GM21529 (cell line): ENCODE measurements around the gene GMPR.
"Not testable (repeated sequence)": the region's sequence is repeated elsewhere in the genome, so short reads cannot be mapped to it uniquely, and the experiment has no call there.

ENCODE experiments used
- ATAC-seq: cut with Tn5 transposase; IDR thresholded peaks from one replicate; pipeline ENCODE4 v1.9.1; 2021; ENCODE audit not compliant: unreplicated experiment

GMPR gene

DNA sequence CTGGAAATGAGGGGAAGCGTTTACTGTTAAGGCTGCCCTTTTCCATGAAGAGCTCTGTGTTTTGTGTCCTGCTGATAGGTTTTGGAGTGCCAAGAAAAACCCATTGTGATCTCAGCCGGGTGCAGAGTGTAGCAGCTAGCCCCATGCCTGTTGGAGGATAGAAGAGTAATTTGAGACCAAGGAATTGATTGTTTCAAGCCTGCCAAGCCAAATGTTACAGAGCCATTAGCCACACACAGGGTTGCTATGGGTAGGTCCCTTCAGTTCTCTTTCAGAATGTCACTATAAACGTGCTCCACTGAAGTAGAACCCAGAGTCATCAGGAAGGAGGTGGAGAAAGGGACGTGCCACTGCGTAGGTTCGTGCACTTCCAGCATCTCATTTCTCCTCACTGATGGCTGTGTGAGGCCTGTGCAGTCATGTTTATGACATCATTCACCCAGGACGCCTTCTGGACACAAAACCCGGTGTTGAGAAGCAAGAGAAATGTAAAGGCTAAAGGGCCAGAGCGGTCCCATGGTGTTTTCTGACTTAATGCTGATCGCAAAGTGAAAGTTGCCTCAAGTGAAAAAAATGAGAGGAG is 6.6 kb downstream of the GMPR start:
- no peak for ATAC-seq

GRCh38 chr6:16248271-16248853 is 10.0 kb downstream of the GMPR start:
- ATAC-seq, result no peak

DNA sequence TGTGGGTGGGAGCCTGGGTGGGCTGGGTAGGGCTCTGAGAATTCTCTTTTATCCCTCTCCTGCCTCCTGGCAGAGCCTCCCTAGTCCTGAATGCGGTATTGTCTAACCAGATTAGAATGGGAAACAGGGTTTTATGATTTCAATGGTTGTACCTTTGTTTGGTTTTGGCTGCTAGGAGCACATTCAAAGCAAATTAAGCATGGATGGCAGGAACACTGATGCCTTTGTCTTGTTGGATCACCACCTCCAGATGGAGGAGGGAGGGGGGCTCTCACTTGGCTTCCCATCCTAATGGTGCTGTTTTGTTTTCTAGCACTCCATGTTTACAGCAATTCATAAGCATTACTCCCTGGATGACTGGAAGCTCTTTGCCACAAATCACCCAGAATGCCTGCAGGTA is 11.6 kb downstream of the GMPR start:
- ATAC-seq, result no peak

- ATAC-seq, result no peak
Measured at GRCh38 chr6:16251706-16252105, 13.3 kb downstream of the GMPR start.

DNA sequence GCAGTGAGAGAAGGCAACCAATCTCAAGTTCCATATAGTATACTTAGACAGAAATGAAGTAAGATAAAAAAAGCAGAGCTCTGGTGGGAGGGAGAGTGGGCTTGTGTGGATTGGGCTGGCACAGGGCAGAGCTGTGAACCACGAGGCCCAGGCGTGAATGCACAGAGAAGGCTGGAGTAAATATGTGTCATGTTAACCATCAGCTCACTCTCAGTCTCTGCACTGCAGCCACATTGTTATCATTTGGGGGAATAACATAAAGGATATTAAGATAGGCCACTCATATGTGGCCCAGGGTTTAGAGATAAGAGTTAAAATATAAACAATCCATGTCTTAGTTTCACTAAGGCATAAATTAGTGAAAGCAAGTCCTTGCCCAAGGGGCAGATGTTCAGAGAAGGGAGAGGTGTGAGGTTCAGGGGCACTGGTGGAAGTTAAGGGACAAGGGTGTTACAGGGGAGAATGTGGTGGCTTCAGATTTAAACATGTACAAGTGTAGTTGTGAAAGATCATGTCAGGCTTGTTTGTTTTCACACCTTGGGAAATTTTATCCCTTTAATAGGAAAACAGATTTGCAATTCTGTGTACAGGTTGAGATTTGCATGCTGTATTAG is 14.4 kb downstream of the GMPR start:
- no peak for ATAC-seq

- ATAC-seq, result no peak
Measured at GRCh38 chr6:16253399-16254144, 15.2 kb downstream of the GMPR start.

DNA sequence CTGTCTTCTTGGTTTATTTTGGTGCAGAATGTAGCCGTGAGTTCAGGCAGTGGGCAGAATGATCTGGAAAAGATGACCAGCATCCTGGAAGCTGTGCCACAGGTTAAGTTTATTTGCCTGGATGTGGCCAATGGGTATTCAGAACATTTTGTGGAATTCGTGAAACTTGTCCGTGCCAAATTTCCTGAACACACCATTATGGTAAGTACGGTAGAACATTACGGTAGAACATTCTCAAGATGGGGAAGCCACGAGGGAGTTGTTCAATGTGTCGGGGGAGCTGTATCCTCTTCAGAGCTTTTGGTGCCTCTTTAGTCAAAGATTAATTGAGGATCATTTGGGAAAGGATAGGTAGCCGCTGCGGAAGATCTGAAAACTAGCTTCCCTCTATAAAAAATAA is 16.1 kb downstream of the GMPR start:
- no peak for ATAC-seq

DNA sequence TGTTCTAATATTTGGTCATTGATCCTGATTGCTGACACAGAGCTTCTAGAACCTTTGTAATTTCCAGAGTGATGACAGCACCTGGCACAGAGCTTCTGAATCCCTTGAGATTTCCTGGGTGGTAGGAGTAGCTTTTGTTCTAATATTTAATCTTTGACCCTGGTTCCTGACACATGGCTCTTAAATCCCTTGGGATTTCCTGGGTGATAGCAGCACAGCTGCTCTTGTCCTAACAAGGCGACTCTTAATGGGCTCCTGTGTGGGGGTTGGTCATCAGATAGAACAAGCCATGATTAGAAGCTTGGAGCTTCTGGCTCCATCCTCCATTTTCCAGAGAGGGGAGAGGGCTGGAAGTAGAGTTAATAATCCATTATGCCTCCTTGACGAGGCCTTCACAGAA is 18.4 kb downstream of the GMPR start:
- ATAC-seq, result no peak

DNA sequence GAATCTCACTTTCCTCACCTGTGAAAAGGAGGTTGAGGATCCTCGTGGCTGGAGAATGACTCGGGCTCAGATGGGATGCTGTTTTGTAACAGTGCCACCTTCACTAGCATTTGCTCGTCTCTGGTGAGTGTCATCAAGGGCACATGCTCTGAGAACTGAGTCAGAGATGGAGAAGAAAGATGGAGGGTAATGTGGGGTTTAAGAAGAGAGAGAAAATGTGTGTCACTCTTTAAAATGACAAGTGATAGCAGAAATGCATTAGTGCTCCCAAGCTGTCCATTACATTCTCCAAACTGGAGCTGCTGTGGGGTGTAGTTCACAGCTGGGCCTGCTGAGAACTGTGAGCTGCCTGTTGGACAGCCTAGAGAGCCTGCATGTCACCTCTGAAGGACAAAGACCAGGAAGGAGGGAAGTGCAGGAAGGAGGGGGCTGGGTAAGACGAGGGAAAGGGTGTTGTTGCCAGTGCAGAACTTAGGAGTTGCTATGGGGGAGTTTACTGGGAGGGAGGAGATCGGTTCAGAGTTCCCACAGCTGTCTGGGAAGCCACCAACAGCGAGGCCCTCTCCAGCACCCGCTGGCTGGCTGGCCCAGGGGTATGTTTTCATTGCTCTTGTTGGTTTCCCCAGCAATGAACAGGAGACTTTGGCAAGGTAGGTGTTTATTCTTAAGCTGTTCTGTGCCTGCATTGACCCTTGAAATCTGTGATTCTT is 19.8 kb downstream of the GMPR start:
- no peak for ATAC-seq

- ATAC-seq, result no peak
Measured at GRCh38 chr6:16258709-16259075, 20.3 kb downstream of the GMPR start.

DNA sequence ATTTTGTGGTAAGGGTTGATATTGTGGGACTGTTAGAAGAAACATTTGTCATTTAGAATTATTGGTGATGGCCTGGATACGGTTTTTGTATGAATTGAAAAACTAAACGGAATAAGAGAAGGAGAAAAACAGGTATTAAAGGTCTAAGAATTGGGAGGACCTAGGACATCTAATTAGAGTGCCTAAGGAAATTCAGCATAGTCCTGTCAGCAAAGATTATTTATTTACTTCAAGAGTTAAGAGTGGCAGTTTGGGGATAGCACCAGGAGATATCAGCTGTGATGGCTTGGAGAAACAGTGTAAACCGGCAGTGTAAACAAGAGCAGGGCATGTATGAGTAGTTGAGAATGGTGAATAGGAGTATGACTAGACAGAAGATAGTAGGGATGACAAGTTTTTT is 21.2 kb downstream of the GMPR start:
- not testable (repeated sequence) for ATAC-seq

GRCh38 chr6:16260602-16261001 is 22.2 kb downstream of the GMPR start:
- not testable (repeated sequence) for ATAC-seq

- ATAC-seq, result not testable (repeated sequence)
Measured at GRCh38 chr6:16262773-16263172, 24.4 kb downstream of the GMPR start.

- ATAC-seq, result not testable (repeated sequence)
Measured at GRCh38 chr6:16263464-16264099, 25.2 kb downstream of the GMPR start.

GRCh38 chr6:16264785-16265184 is 26.4 kb downstream of the GMPR start:
- no peak for ATAC-seq

GRCh38 chr6:16265351-16266341 is 27.3 kb downstream of the GMPR start:
- ATAC-seq, result no peak

DNA sequence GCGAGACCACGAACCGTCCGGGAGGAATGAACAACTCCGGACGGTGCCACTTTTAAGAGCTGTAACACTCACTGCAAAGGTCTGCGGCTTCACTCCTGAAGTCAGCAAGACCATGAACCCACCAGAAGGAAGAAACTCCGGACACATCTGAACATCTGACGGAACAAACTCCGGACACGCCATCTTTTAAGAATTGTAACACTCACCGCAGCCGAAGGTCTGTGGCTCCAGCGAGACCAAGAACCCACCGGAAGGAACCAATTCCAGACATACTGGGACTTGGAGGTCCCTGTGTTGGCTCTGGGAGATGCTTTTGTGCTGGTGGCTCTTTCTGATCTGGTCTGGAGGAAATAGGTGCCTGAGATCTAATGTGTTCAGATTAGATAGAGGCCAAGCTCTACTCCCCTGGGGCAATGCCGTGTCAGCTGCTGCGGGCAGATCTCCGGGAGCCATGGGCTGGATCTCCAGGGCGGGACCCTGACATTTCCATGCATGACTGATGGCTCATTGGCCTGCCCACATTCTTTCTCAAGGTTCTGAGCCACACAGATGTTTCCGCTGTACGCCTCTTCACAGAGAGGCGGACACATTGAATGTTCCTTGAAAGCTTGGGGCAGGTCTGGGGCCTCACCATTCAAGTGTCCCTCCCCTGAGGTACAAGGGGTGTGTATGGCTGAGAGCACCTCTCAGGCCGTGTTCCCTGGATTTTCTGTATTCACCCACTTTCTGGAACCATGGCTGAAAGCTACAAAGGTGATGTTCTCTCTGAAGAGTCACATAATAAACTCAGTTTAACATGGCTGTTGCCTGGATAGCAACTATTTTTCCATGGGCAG is 29.3 kb downstream of the GMPR start:
- no peak for ATAC-seq

GRCh38 chr6:16269442-16270070 is 31.2 kb downstream of the GMPR start:
- ATAC-seq, result not testable (repeated sequence)
